ENCODE results near the gene NOS1AP. TPM values are rescaled to one million over a fixed set of nuclear protein-coding genes. Genes with fewer than 3 reads are reported as not detected.

NOS1AP gene
- total and polyA plus RNA-seq, 9 of the 15 experiments (the other 6 are each of a cell fraction or from before 2014, with no cell fraction given): 0.07 to 1.5 (median 0.22) TPM

GRCh38 chr1:162328512-162328911 lies 259.0 kb downstream of the NOS1AP start:
- ATAC-seq (no peak), DNase-seq (ENCODE audit: extremely low read depth in 1 of 4, low spot score in 3 of 4) (no peak), FAIRE-seq (no peak)
- no peak overlapping the region for H3K4me2 ChIP-seq (ENCODE audit: insufficient read depth, low read length)
- no peaks in the 10 kb centered on the region for H3K4me1 ChIP-seq (replicated peaks in 1 of 2; ENCODE audit: control insufficient read depth in 2 of 2, insufficient read depth in 2 of 2, low read length in 2 of 2)
- ChIA-PET POLR2A (interaction anchor here (0.6 kb wide), 1 partner anchor 521 kb away, joined by 3 read pairs; no protein-coding TSS in a partner anchor), CTCF (ENCODE audit: low intra/inter-chr PET ratio) (no interaction called here)
- H3K27me3 ChIP-seq (ENCODE audit: control insufficient read depth in 2 of 2, insufficient read depth in 2 of 2, low read length in 2 of 2): peaks cover 12 to 13% of the 10 kb centered on the region in 2 experiments; a peak in 3 of 5 replicates
- H3K27ac ChIP-seq (ENCODE audit: extremely low read depth, low read depth, low read length): no peak overlapping the region
- intact Hi-C loops (cut with micrococcal nuclease): no loop called here
- no TSS peak for BruUV-seq (replicated peaks)
- H3K4me3 ChIP-seq: no peak overlapping the region
- no peaks in the 10 kb centered on the region for H3K9me3 ChIP-seq (replicated peaks; ENCODE audit: control insufficient read depth, insufficient read depth, low read depth, low read length)
- no peak overlapping the region for H3K9ac ChIP-seq (ENCODE audit: insufficient read depth in 1 of 2, low read depth in 2 of 2, low read length in 2 of 2)
- no peak for TF ChIP-seq DLX4 (CRISPR knock-in tag; IDR thresholded peaks at IDR 0.05)
- TF ChIP-seq SNRNP70 (optimal IDR thresholded peaks at IDR 0.05; ENCODE audit: low read depth, low read length): no peak
- TF ChIP-seq LARP7 (IDR thresholded peaks at IDR 0.05): no peak
- TF ChIP-seq GATAD2A (IDR thresholded peaks at IDR 0.05): no peak
- TF ChIP-seq NR1H2 (CRISPR knock-in tag; IDR thresholded peaks at IDR 0.05): no peak
- no peak for TF ChIP-seq SRSF1 (IDR thresholded peaks at IDR 0.05; ENCODE audit: low read depth, low read length)
- TF ChIP-seq ATF1 (CRISPR knock-in tag; IDR thresholded peaks at IDR 0.05): no peak
- no peak for TF ChIP-seq ATF1 (tag; IDR thresholded peaks at IDR 0.05)
- no peak for TF ChIP-seq ZBTB5 (IDR thresholded peaks at IDR 0.05)
- TF ChIP-seq PHB2 (IDR thresholded peaks at IDR 0.05; ENCODE audit: low read depth): no peak
- no peak for TF ChIP-seq RAD51 (IDR thresholded peaks at IDR 0.05; ENCODE audit: borderline replicate concordance, low read depth)
- TF ChIP-seq SMARCA4 (IDR thresholded peaks at IDR 0.05): no peak
- TF ChIP-seq TCF15 (CRISPR knock-in tag; IDR thresholded peaks at IDR 0.05): no peak
- no peak for TF ChIP-seq ZNF253 (CRISPR knock-in tag; conservative IDR thresholded peaks at IDR 0.05)
- no peak for TF ChIP-seq E2F4 (CRISPR knock-in tag; IDR thresholded peaks at IDR 0.05; ENCODE audit: low read depth)
- no peaks in the 10 kb centered on the region for H3K79me2 ChIP-seq (ENCODE audit: control insufficient read depth, insufficient read depth, low read length)
- in situ Hi-C loops (cut with MboI): no loop called here
- no peaks in the 10 kb centered on the region for H3K9me1 ChIP-seq (ENCODE audit: control insufficient read depth, insufficient read depth, low read length)
- H4K20me1 ChIP-seq (replicated peaks; ENCODE audit: control insufficient read depth, insufficient read depth, low read length): no peaks in the 10 kb centered on the region
- no peaks in the 10 kb centered on the region for H3K36me3 ChIP-seq (ENCODE audit: control insufficient read depth, insufficient read depth, low read length)
- no peak overlapping the region for H2AFZ ChIP-seq (ENCODE audit: low read depth, low read length)
